HEK293 (cell line): ENCODE measurements around the gene SF3A1.

Source experiments
- BCL11B ChIP-seq: fragments of 450-650 bp; formaldehyde crosslinking; IDR thresholded peaks from 2 replicates; pipeline ENCODE4 v1.5.1; 2016; ENCODE audit warnings: low read depth, missing biosample characterization, missing genetic modification characterization
- HOXC10 ChIP-seq: sonication (generic); formaldehyde crosslinking; IDR thresholded peaks from 2 replicates; pipeline ENCODE4 v1.8.1; 2023; ENCODE audit warnings: mild to moderate bottlenecking, missing genetic modification reagents
- KLF1 ChIP-seq: fragments of 450-650 bp; formaldehyde crosslinking; IDR thresholded peaks from 2 replicates; pipeline ENCODE4 v1.5.1; 2016; ENCODE audit warnings: missing biosample characterization, missing genetic modification characterization
- KLF17 ChIP-seq: fragments of 450-650 bp; formaldehyde crosslinking; IDR thresholded peaks from 2 replicates; pipeline ENCODE4 v1.5.1; 2016; ENCODE audit warnings: missing biosample characterization, missing genetic modification characterization
- PATZ1 ChIP-seq: fragments of 450-650 bp; formaldehyde crosslinking; IDR thresholded peaks from 2 replicates; pipeline ENCODE4 v1.5.1; 2016; ENCODE audit warnings: missing biosample characterization, missing genetic modification characterization
- SP2 ChIP-seq: fragments of 450-650 bp; formaldehyde crosslinking; IDR thresholded peaks from 2 replicates; pipeline ENCODE4 v1.5.1; 2016; ENCODE audit warnings: missing biosample characterization, missing genetic modification characterization
- ZBTB6 ChIP-seq: fragments of 450-650 bp; formaldehyde crosslinking; IDR thresholded peaks from 2 replicates; pipeline ENCODE4 v1.5.1; 2017; ENCODE audit warnings: missing biosample characterization, missing genetic modification characterization
- ZFP3 ChIP-seq: fragments of 450-650 bp; formaldehyde crosslinking; IDR thresholded peaks from 2 replicates; pipeline ENCODE4 v1.5.1; 2016; ENCODE audit warnings: low read depth, missing biosample characterization, missing genetic modification characterization
- ZNF16 ChIP-seq: fragments of 450-650 bp; formaldehyde crosslinking; IDR thresholded peaks from 2 replicates; pipeline ENCODE4 v1.5.1; 2016; ENCODE audit warnings: low read depth, missing biosample characterization, missing genetic modification characterization
- ZNF184 ChIP-seq: fragments of 450-650 bp; IDR thresholded peaks from 2 replicates; pipeline ENCODE4 v1.5.1; 2018; ENCODE audit warnings: missing biosample characterization, mild to moderate bottlenecking, missing genetic modification characterization
- ZNF335 ChIP-seq: fragments of 450-650 bp; formaldehyde crosslinking; conservative IDR thresholded peaks from 2 replicates; pipeline ENCODE4 v1.5.1; 2016; ENCODE audit warnings: missing biosample characterization, missing genetic modification characterization
- ZNF518A ChIP-seq: fragments of 450-650 bp; formaldehyde crosslinking; conservative IDR thresholded peaks from 2 replicates; pipeline ENCODE4 v1.5.1; 2016; ENCODE audit warnings: low read depth, missing biosample characterization, missing genetic modification characterization
- ZNF596 ChIP-seq: fragments of 450-650 bp; IDR thresholded peaks from 2 replicates; pipeline ENCODE4 v1.5.0; 2018; ENCODE audit warnings: missing biosample characterization, mild to moderate bottlenecking, missing genetic modification characterization, moderate library complexity
- ZNF600 ChIP-seq: fragments of 450-650 bp; formaldehyde crosslinking; IDR thresholded peaks from 2 replicates; pipeline ENCODE4 v1.5.1; 2016; ENCODE audit warnings: missing biosample characterization, missing genetic modification characterization
- ZNF623 ChIP-seq: fragments of 450-650 bp; formaldehyde crosslinking; IDR thresholded peaks from 2 replicates; pipeline ENCODE4 v1.5.1; 2016; ENCODE audit warnings: missing biosample characterization, missing genetic modification characterization
- ZNF639 ChIP-seq: fragments of 450-650 bp; formaldehyde crosslinking; IDR thresholded peaks from 2 replicates; pipeline ENCODE4 v1.5.1; 2016; ENCODE audit warnings: missing biosample characterization, missing genetic modification characterization
- ZNF701 ChIP-seq: fragments of 450-650 bp; formaldehyde crosslinking; IDR thresholded peaks from 2 replicates; pipeline ENCODE4 v1.5.1; 2016; ENCODE audit warnings: missing biosample characterization, missing genetic modification characterization
- ZNF830 ChIP-seq: fragments of 450-650 bp; IDR thresholded peaks from 2 replicates; pipeline ENCODE4 v1.5.0; 2018; ENCODE audit warnings: missing biosample characterization, missing genetic modification characterization, low read depth, mild to moderate bottlenecking, moderate library complexity

The SF3A1 gene

GRCh38 chr22:30312053-30312452 is 44.6 kb downstream of the SF3A1 start (continued):
- TF ChIP-seq KLF17 (tag by site-specific recombination) (peak; percentile 85), ZNF639 (tag by site-specific recombination) (0 out of 2 replicates have a peak, but pooled peaks have one; percentile 45), ZBTB6 (tag by site-specific recombination) (no peak), ZNF184 (tag by site-specific recombination) (peak; percentile 36; the same call in 1 of the 2 replicates), ZNF518A (tag by site-specific recombination) (no peak), HOXC10 (CRISPR knock-in tag) (0 out of 2 replicates have a peak, but pooled peaks have one; percentile 61), ZFP3 (tag by site-specific recombination) (no peak), KLF1 (tag by site-specific recombination) (peak; percentile 71), ZNF16 (tag by site-specific recombination) (peak; percentile 90), PATZ1 (tag by site-specific recombination) (0 out of 2 replicates have a peak, but pooled peaks have one; percentile 37), ZNF701 (tag by site-specific recombination) (no peak), SP2 (0 out of 2 replicates have a peak, but pooled peaks have one; percentile 5), ZNF335 (tag by site-specific recombination) (peak; percentile 29; the same call in 1 of the 2 replicates), ZNF623 (tag by site-specific recombination) (no peak), BCL11B (tag by site-specific recombination) (no peak), ZNF596 (no peak), ZNF600 (peak; percentile 63), ZNF830 (tag by site-specific recombination) (no peak)
